Peyer's patch (tissue), 4 donors: Measurements from ENCODE around the gene SIGLEC7.

Source experiments
- POLR2A ChIP-seq, 2 donors: fragments of 450-650 bp; IDR thresholded peaks; one replicate each; pipeline ENCODE4 v1.5.1; 2017; ENCODE audit warnings: antibody characterized with exemption in 2 of 2, mild to moderate bottlenecking in 2 of 2, moderate library complexity in 2 of 2
- TF ChIP-seq, protein P1 (sequence below), 6 experiments: fragments of 450-650 bp in 4 of 6; fragments of 200-600 bp in 2 of 6; sonication (generic) in 1 of 6; IDR thresholded peaks; one replicate each; pipeline ENCODE4 v1.5.1; 2017 to 2019; ENCODE audit warnings: antibody characterized with exemption in 6 of 6, mild to moderate bottlenecking in 3 of 6, moderate library complexity in 1 of 6

DNA sequence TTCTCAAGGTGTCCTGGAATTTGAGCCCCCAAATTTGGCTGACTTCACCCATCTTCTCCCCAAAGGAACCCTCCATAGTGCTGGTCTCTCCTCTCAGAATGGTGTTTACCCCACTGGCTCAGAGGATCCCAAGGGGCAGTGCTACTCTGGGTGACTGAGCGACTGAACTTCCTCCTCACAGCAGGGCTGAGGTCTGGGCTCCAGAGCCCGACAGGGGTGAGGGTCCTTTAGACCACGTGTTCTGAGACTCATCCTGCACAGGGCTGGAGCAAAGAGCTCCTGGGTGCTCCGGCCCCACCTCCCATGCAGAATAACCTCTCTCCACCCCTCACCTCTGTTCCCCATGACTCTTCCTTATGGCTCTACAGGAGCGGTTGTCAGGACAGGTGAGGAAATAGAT lies 59.6 kb downstream of the SIGLEC7 start:
- TF ChIP-seq, protein P1, sequence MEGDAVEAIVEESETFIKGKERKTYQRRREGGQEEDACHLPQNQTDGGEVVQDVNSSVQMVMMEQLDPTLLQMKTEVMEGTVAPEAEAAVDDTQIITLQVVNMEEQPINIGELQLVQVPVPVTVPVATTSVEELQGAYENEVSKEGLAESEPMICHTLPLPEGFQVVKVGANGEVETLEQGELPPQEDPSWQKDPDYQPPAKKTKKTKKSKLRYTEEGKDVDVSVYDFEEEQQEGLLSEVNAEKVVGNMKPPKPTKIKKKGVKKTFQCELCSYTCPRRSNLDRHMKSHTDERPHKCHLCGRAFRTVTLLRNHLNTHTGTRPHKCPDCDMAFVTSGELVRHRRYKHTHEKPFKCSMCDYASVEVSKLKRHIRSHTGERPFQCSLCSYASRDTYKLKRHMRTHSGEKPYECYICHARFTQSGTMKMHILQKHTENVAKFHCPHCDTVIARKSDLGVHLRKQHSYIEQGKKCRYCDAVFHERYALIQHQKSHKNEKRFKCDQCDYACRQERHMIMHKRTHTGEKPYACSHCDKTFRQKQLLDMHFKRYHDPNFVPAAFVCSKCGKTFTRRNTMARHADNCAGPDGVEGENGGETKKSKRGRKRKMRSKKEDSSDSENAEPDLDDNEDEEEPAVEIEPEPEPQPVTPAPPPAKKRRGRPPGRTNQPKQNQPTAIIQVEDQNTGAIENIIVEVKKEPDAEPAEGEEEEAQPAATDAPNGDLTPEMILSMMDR (IDR thresholded peaks at IDR 0.05): no peak
- TF ChIP-seq POLR2A (IDR thresholded peaks at IDR 0.05): no peak
